Uterus (tissue), 2 donors: ENCODE data around the gene SLC27A1.

Experiments
- CTCF ChIP-seq, 4 experiments: fragments of 200-600 bp in 2 of 4; fragments of 450-650 bp in 2 of 4; sonication (generic) in 2 of 4; IDR thresholded peaks; one replicate each; pipeline ENCODE4 v1.5.1; 2016 to 2019; ENCODE audit warnings: antibody characterized with exemption in 4 of 4, mild to moderate bottlenecking in 2 of 4, moderate library complexity in 1 of 4
- POLR2A ChIP-seq, 2 donors: fragments of 450-650 bp; IDR thresholded peaks; one replicate each; pipeline ENCODE4 v1.6.1; 2016; ENCODE audit warnings: antibody characterized with exemption in 2 of 2, mild to moderate bottlenecking in 1 of 2, moderate library complexity in 1 of 2

- TF ChIP-seq CTCF (IDR thresholded peaks at IDR 0.05) (peak; percentile 43 to 68 (median 56)), POLR2A (IDR thresholded peaks at IDR 0.05) (peak in 1 of 2 donors; percentile 12)
Measured at GRCh38 chr19:17539238-17540117, 69.2 kb downstream of the SLC27A1 start.
